Esophagus (tissue), 2 donors: Measurements from ENCODE around the gene POMT2. TPM values are rescaled to one million over a fixed set of nuclear protein-coding genes. Genes with fewer than 3 reads are reported as not detected.
A peak's percentile ranks its signal among the peaks of the same experiment; 100 is the strongest.
"Not testable (repeated sequence)": the region's sequence is repeated elsewhere in the genome, so short reads cannot be mapped to it uniquely, and the experiment has no call there.

Experiments used
- H3K27ac ChIP-seq, 2 donors: one replicate each; pipeline ENCODE4 v1.5.1; 2013; ENCODE audit warnings: low read depth in 2 of 2, mild to moderate bottlenecking in 2 of 2, inconsistent platforms in 1 of 2, low read length in 1 of 2, moderate library complexity in 1 of 2
- H3K27me3 ChIP-seq, 2 donors: one replicate each; pipeline ENCODE4 v1.6.1; 2013; ENCODE audit warnings: low read length in 2 of 2, control low read depth in 1 of 2, mild to moderate bottlenecking in 1 of 2; ENCODE audit not compliant: insufficient read depth in 2 of 2, control insufficient read depth in 1 of 2
- H3K36me3 ChIP-seq, 2 donors: one replicate each; pipeline ENCODE4 v1.6.1; 2013; ENCODE audit warnings: low read length in 1 of 2; ENCODE audit not compliant: control insufficient read depth in 2 of 2, insufficient read depth in 2 of 2
- H3K4me1 ChIP-seq, 2 donors: one replicate each; pipeline ENCODE4 v1.6.1; 2013; ENCODE audit warnings: low read length in 1 of 2; ENCODE audit not compliant: control insufficient read depth in 2 of 2, insufficient read depth in 2 of 2
- H3K4me3 ChIP-seq, 2 donors: one replicate each; pipeline ENCODE4 v1.5.1; 2013; ENCODE audit warnings: low read length in 2 of 2, mild to moderate bottlenecking in 2 of 2, low read depth in 1 of 2, moderate library complexity in 1 of 2
- H3K9me3 ChIP-seq, 2 donors: one replicate each; pipeline ENCODE4 v1.6.1; 2013; ENCODE audit warnings: mild to moderate bottlenecking in 2 of 2, low read depth in 1 of 2, low read length in 1 of 2, moderate library complexity in 1 of 2; ENCODE audit not compliant: control insufficient read depth in 2 of 2, insufficient read depth in 1 of 2
- WGBS, 2 donors: extraction: QIAGEN DNeasy Blood & Tissue Kit; methylation state at CpG; one replicate each; pipeline ENCODE4 v1.1.7; 2013; 5-methylcytosine and 5-hydroxymethylcytosine counted together
- polyA plus RNA-seq, 2 donors: library from polyadenylated mRNA; stranded (reverse); fragments of 200-250 nt; gene quantifications; one replicate each; pipeline ENCODE4 v1.2.3, GENCODE V29; 2013
- donor health status: healthy with polysubstance abuse.
- donor health status: Bipolar disorder and iron deficiency.

Gene POMT2
- polyA plus RNA-seq, 2 donors = 5.8 to 11.5 TPM

DNA sequence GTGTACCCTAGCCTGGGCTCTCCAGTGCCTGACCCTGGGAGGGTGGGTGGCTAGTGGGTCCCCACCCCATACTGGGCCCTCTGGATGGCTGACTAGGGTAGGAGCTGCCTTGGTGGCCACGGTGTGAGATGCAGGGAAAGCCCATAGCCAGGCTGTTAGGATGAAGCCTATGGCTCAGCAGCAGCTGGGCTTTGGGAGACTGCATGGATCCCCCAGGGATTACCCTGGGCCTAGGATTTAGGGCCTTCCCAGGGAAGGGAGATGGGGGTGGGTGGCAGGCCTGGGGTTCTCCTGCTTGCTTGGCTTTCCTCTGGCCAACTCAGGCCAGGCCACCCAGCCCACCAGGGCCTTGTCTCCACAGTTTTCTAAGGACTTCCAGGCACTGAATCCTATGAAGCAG, 6.4 kb upstream of the POMT2 start:
- H3K4me3 ChIP-seq = no peak overlapping the region
- H3K27ac ChIP-seq = no peak overlapping the region
- no peaks in the 10 kb centered on the region for H3K36me3 ChIP-seq
- WGBS, 2 donors = 98 to 100% methylated on average over 1 of the region's 1 CpG
- no peaks in the 10 kb centered on the region for H3K9me3 ChIP-seq
- no peaks in the 10 kb centered on the region for H3K27me3 ChIP-seq
- peaks cover 0 to 5% of the 10 kb centered on the region in 2 donors for H3K4me1 ChIP-seq

DNA sequence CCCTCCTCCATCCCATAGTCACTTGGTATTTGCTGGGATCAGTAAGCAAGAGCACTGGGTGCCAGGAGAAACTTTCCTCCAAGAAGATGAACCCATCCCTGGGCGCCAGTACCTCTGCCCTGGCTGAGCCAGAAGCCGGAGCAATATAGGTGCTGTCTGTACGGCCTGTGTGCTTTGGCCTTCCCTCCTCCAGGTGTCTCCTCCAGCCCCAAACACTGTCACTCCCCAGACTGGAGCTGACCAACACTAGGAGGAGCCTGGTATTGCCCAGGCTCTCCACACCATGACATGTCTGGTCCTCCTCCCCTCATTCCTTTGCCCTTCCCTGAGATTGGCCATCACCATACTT, 5.0 kb upstream of the POMT2 start:
- Histone ChIP-seq H3K27me3 (no peaks in the 10 kb centered on the region), H3K4me3 (no peak overlapping the region), H3K4me1 (peaks cover 0 to 5% of the 10 kb centered on the region in 2 donors), H3K27ac (no peak overlapping the region), H3K9me3 (no peaks in the 10 kb centered on the region), H3K36me3 (no peaks in the 10 kb centered on the region)
- WGBS, 2 donors = 87 to 97% methylated on average over 3 of the region's 3 CpGs

DNA sequence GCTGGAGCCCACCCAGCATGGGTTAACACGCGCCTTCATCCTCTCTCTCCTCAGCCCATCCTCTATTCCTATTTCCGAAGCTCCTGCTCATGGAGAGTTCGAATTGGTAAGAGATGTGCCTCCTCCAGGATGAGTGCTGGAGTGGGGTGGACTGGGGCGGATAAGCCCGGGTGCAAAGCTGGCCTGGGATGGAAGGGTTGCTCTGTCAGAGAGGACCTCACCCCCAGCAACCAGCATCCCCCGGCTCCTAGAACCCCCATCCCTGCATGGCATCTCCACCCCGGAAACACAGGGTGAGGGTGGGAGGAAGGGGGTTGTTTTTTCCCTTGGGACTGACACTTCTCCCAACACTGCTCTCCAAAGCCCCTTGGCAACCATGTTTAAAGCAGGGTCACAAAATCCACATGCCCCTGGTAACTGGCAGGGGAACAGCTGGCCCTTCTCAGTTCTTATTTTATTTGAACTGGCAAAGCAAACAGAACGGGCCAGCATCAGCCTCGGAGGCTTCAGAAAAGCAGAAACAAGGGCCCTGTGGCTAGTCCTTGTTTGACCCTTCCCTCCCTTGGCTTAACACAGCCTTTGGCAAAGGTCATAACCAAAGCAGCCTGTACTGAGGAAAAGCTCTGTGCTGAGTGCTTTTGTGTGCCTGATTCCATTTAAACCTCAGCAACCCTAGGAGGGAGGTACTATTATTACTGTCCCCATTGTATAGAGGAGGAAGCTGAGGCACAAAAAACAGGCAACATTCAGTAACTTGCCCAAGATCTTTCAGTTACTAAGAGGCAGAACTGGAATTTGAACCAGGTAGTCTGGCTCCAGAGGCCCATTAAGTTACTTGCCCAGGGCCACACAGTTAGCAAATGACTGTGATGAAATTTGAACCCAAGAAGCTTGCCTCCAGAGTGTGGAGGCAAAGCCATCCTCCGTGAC, 4.4 kb upstream of the POMT2 start:
- Histone ChIP-seq H3K36me3 (no peaks in the 10 kb centered on the region), H3K9me3 (no peaks in the 10 kb centered on the region), H3K4me3 (no peak overlapping the region), H3K27ac (no peak overlapping the region), H3K4me1 (peaks cover 0 to 5% of the 10 kb centered on the region in 2 donors), H3K27me3 (no peaks in the 10 kb centered on the region)
- 87 to 88% methylated on average over 11 of the region's 11 CpGs for WGBS, 2 donors

DNA sequence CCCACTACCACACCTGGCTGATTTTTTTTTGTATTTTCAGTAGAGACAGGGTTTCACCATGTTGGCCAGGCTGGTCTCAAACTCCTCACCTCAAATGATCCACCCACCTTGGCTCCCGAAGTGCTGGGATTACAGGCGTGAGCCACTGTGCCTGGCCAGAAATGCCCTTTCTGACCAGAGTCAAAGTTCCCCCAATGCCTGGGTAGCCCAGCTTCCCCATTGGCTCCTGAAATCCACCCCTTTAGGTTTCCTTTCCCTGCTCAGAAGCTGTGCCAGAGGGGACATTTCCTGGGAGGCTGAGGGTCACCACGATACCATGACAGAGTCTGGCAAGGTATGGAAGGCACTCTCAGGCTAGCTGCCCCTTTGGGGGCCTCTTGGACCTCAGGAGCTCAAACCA, 3.6 kb upstream of the POMT2 start:
- Histone ChIP-seq H3K4me1 (peaks cover 0 to 5% of the 10 kb centered on the region in 2 donors), H3K9me3 (no peaks in the 10 kb centered on the region), H3K27ac (no peak overlapping the region), H3K4me3 (no peak overlapping the region), H3K27me3 (no peaks in the 10 kb centered on the region), H3K36me3 (no peaks in the 10 kb centered on the region)
- WGBS, 2 donors = 89 to 96% methylated on average over 3 of the region's 3 CpGs

DNA sequence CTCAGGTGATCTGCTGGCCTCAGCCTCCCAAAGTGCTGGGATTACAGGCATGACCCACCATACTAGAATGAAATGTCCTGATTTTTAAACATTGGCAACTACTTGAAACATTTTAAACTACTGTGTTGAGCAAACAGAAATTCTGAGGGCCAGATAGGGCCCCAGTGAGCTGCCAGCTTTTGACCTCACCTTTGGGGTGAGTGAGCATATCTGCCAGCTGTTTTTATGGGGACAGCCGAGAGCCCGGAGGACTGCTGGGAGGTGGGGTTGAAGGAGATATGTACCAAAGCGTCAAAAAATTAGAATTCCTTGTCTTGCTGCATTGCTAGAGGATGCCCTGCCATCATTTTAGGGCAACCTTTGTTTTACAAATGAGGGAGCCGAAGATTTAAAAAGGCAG, 2.9 kb upstream of the POMT2 start:
- no peaks in the 10 kb centered on the region for H3K27me3 ChIP-seq
- no peaks in the 10 kb centered on the region for H3K9me3 ChIP-seq
- no peaks in the 10 kb centered on the region for H3K36me3 ChIP-seq
- H3K4me1 ChIP-seq = peaks cover 0 to 5% of the 10 kb centered on the region in 2 donors
- no peak overlapping the region for H3K4me3 ChIP-seq
- WGBS, 2 donors = 86 to 96% methylated on average over 4 of the region's 4 CpGs
- H3K27ac ChIP-seq = no peak overlapping the region

DNA sequence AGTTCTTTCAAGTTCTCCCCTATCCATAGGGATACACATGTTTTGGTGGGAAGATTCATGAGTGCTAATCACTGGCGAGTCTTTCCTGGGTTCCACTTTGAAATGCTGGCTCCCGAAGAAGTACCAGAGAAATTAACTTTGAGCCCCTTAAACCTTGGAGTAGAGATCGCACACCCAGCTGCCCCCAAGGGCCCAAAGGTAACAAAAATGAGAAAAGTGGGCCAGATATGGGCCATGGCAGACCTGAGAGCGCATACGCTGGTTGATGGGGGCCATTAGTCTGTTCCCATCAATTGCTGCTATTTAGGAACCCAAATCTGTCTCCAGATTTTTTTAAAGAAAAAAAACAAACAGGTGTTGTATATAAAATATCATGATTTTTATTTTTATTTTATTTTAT, 2.3 kb upstream of the POMT2 start:
- Histone ChIP-seq H3K27me3 (no peaks in the 10 kb centered on the region), H3K27ac (no peak overlapping the region), H3K36me3 (no peaks in the 10 kb centered on the region), H3K9me3 (no peaks in the 10 kb centered on the region), H3K4me1 (peaks cover 0 to 5% of the 10 kb centered on the region in 2 donors), H3K4me3 (no peak overlapping the region)
- 97 to 99% methylated on average over 5 of the region's 5 CpGs for WGBS, 2 donors

DNA sequence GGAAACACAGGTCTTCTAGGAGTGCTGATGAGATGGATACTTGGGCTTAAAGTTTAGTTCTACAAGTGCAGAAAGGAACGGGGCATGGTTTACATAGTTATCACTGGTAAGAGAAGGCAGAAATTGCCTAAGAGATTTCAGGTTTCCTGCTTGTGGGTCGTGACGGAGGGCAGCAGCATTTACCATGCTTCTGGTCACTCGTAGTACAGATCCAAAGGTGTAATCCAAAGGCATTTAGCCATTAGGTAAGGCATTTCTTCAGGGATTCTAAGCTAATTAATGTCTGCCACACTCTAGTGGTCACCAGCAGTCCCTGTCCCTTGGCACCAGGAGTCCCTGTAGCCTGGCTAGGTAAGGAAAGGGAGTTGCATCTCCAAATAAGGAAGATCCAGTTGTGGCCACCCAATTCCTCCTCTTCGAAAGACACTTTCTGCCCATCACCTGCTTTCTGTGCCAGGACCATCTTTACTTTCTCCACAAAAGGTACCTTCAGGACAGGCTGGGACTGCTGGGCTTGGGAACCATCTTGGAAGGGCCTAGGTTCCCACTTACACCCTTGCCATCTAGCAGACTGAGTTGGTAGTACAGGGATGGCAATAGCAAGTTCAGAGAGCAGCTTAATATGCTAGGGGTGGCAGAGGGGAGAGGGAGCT, 1.7 kb upstream of the POMT2 start:
- 67 to 72% methylated on average over 5 of the region's 5 CpGs for WGBS, 2 donors
- Histone ChIP-seq H3K36me3 (no peaks in the 10 kb centered on the region), H3K27ac (no peak overlapping the region), H3K9me3 (no peaks in the 10 kb centered on the region), H3K4me1 (peaks cover 0 to 5% of the 10 kb centered on the region in 2 donors), H3K27me3 (no peaks in the 10 kb centered on the region), H3K4me3 (peak overlapping the region in 1 of 2 donors; percentile 79)

DNA sequence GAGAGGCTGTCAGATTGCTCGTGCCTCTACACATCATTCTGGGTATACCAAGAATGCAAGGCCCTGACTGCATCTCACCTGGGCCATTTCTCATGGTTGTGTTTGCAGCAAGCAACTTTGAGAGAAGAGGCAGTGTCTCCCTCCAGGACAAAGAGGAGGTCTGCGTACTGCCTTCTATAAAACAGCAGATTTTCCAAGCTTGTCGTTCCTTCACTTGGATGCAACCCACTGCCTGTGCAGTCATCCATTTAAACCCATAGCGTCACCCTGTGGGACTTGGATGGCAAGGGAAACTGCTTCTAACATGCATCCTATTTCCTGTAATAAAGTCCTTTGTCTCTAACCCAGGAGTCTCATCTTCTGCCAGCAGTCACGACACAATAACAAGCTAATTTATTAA, 1.3 kb downstream of the POMT2 start:
- WGBS, 2 donors = 40 to 55% methylated on average over 5 of the region's 5 CpGs
- Histone ChIP-seq H3K36me3 (no peaks in the 10 kb centered on the region), H3K27ac (no peak overlapping the region), H3K4me3 (no peak overlapping the region), H3K9me3 (no peaks in the 10 kb centered on the region), H3K27me3 (no peaks in the 10 kb centered on the region), H3K4me1 (peaks cover 0 to 6% of the 10 kb centered on the region in 2 donors)

DNA sequence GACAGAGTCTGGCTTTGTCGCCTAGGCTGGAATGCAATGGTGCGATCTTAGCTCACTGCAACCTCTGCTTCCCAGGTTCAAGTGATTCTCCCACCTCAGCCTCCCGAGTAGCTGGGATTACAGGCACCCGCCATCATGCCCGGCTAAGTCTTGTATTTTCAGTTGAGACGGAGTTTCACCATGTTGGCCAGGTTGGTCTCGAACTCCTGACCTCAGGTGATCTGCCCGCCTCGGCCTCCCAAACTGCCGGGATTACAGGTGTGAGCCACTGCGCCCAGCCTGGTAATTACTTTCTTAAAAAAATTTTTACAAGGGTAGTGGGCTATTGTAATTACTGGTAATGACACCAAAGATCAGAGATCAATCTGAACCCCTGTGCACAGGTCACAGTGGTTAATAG, 1.9 kb downstream of the POMT2 start:
- 91 to 95% methylated on average over 11 of the region's 11 CpGs for WGBS, 2 donors
- H3K27ac ChIP-seq, H3K4me3 ChIP-seq, H3K27me3 ChIP-seq, H3K36me3 ChIP-seq, H3K9me3 ChIP-seq, H3K4me1 ChIP-seq: not testable (repeated sequence)
